Tibial artery (tissue), 4 donors: ENCODE data around the gene DMBX1.

ENCODE experiments used
- DNase-seq, 2 donors: peaks; one replicate each; pipeline ENCODE4 v3.0.0-alpha.2; 2019
- H3K27ac ChIP-seq, 2 donors: fragments of 200-600 bp; sonication (generic) in 1 of 2; 1 replicate in 1 of 2; 2 replicates in 1 of 2; pipeline ENCODE4 v1.5.1; 2018 to 2019; ENCODE audit warnings: mild to moderate bottlenecking in 1 of 2
- H3K27me3 ChIP-seq, 2 donors: fragments of 200-600 bp; sonication (generic) in 1 of 2; one replicate each; pipeline versions ENCODE4 v1.5.1 to v1.6.0; 2016 to 2019
- H3K36me3 ChIP-seq, 3 donors: fragments of 200-600 bp; sonication (generic) in 2 of 3; one replicate each; pipeline ENCODE4 v1.5.1; 2016 to 2019; ENCODE audit warnings: mild to moderate bottlenecking in 2 of 3
- H3K4me1 ChIP-seq, 4 donors: fragments of 200-600 bp; sonication (generic) in 2 of 4; 1 replicate in 3 of 4; 2 replicates in 1 of 4; pipeline ENCODE4 v1.5.1; 2016 to 2019
- H3K4me3 ChIP-seq, 2 donors: fragments of 200-600 bp; sonication (generic) in 1 of 2; 1 replicate in 1 of 2; 2 replicates in 1 of 2; pipeline ENCODE4 v1.5.1; 2018 to 2019; ENCODE audit warnings: mild to moderate bottlenecking in 2 of 2
- H3K9me3 ChIP-seq, 3 donors: fragments of 200-600 bp; sonication (generic) in 1 of 3; one replicate each; pipeline ENCODE4 v1.5.1; 2016 to 2019
- CTCF ChIP-seq, 2 experiments: fragments of 200-600 bp in 1 of 2; fragments of 450-650 bp in 1 of 2; IDR thresholded peaks; one replicate each; pipeline ENCODE4 v1.5.1; 2017 to 2019; ENCODE audit warnings: antibody characterized with exemption in 2 of 2, mild to moderate bottlenecking in 1 of 2, moderate library complexity in 1 of 2
- intact Hi-C: fragments of 100-400 bp; cut with DNase I; formaldehyde crosslinking; loops from one replicate; pipeline ENCODE4 v1.15.0; 2023; ENCODE audit warnings: low total_unique reads

Gene DMBX1

GRCh38 chr1:46461017-46461808 is 28.4 kb upstream of the DMBX1 start:
- no peak for DNase-seq
- Histone ChIP-seq H3K4me1 (peaks cover 0 to 2% (median 1%) of the 10 kb centered on the region in 4 donors), H3K36me3 (no peaks in the 10 kb centered on the region), H3K4me3 (no peak overlapping the region), H3K27me3 (peaks cover 0 to 21% of the 10 kb centered on the region in 2 donors), H3K9me3 (no peaks in the 10 kb centered on the region), H3K27ac (no peak overlapping the region)
- intact Hi-C loops: no loop called here
- TF ChIP-seq CTCF (IDR thresholded peaks at IDR 0.05): no peak

GRCh38 chr1:46461809-46462448 is 27.7 kb upstream of the DMBX1 start:
- no peak overlapping the region for H3K4me3 ChIP-seq
- intact Hi-C loops: no loop called here
- DNase-seq: no peak

DNA sequence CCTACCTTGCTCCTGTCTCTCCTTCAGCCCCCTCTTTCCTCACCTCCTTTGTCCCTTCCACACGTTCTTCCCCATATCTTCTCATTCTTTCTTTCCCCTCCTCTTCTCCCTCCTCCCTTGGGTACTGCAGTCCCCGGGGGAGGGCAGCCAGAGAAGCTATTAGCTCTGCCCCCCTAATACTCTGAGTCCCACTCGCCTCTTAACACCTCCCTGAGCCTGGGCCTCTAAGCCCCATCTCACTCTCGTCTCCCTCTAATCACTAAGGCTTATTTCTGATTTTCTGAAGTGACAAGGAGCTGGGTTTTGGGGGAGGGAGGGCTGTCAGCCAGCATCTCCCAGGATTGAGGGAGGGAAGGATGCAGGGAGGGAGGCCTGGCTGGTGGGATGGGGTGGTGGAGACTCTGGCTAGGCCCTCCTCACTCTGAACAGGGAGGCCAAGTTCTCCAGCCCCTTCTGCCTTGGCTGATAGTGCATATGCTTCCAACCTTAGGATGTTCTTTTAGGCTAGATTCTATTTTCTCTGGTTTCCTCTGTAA is 25.6 kb upstream of the DMBX1 start:
- H3K27me3 ChIP-seq: peaks cover 0 to 15% of the 10 kb centered on the region in 2 donors
- no peak overlapping the region for H3K27ac ChIP-seq
- intact Hi-C loops: no loop called here
- no peaks in the 10 kb centered on the region for H3K9me3 ChIP-seq
- no peak for DNase-seq
- no peaks in the 10 kb centered on the region for H3K36me3 ChIP-seq
- no peak overlapping the region for H3K4me3 ChIP-seq
- peaks cover 0 to 16% (median 12%) of the 10 kb centered on the region in 4 donors for H3K4me1 ChIP-seq
- no peak for TF ChIP-seq CTCF (IDR thresholded peaks at IDR 0.05)

More at GRCh38 chr1:46461809-46462448, 27.7 kb upstream of the DMBX1 start:
- Histone ChIP-seq H3K9me3 (no peaks in the 10 kb centered on the region), H3K27ac (no peak overlapping the region), H3K27me3 (peaks cover 0 to 15% of the 10 kb centered on the region in 2 donors), H3K4me1 (peaks cover 0 to 10% (median 7%) of the 10 kb centered on the region in 4 donors), H3K36me3 (no peaks in the 10 kb centered on the region)
- TF ChIP-seq CTCF (IDR thresholded peaks at IDR 0.05): no peak

DNA sequence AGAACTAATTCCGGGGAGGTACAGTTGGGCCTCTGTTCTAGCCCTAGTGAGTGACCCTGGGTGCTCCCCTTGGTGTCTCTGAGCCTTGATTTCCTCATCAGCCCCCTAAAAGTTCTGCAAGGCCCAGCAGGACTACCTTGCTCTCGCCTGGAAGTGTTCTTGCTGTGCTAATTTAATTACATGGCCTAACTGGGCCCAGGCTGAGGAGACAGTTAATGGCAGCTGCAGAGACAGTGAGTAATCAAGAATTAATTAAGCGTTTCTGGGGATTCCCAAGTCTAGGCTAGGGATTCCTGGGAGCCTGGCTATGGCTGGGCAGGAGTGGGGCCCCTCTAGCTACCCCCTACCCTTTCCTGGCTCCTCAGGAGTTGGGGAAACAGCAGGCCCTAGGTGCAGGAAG is 24.7 kb upstream of the DMBX1 start:
- H3K36me3 ChIP-seq: no peaks in the 10 kb centered on the region
- no peak overlapping the region for H3K27ac ChIP-seq
- peaks cover 0 to 23% of the 10 kb centered on the region in 2 donors for H3K27me3 ChIP-seq
- no peak for TF ChIP-seq CTCF (IDR thresholded peaks at IDR 0.05)
- H3K4me1 ChIP-seq: peaks cover 0 to 16% (median 12%) of the 10 kb centered on the region in 4 donors
- H3K4me3 ChIP-seq: no peak overlapping the region
- intact Hi-C loops: no loop called here
- H3K9me3 ChIP-seq: no peaks in the 10 kb centered on the region
- no peak for DNase-seq

- no peaks in the 10 kb centered on the region for H3K36me3 ChIP-seq
- H3K4me3 ChIP-seq: peak overlapping the region; percentile 58 to 72
- DNase-seq: no peak
- intact Hi-C loops: no loop called here
- no peak for TF ChIP-seq CTCF (IDR thresholded peaks at IDR 0.05)
- H3K27ac ChIP-seq: no peak overlapping the region
- no peaks in the 10 kb centered on the region for H3K9me3 ChIP-seq
- H3K27me3 ChIP-seq: peaks cover 0 to 34% of the 10 kb centered on the region in 2 donors
- H3K4me1 ChIP-seq: peaks cover 0 to 16% (median 12%) of the 10 kb centered on the region in 4 donors
These were observed 23.6 kb upstream of the DMBX1 start for GRCh38 chr1:46465981-46466476.
